Cortex of kidney (tissue), 1 donor: ENCODE results near the gene PRRT4.

Experiments used
- DNase-seq: peaks from one replicate; lab custom pipeline; 2025; lab: John Stamatoyannopoulos, UW

Gene PRRT4

DNA sequence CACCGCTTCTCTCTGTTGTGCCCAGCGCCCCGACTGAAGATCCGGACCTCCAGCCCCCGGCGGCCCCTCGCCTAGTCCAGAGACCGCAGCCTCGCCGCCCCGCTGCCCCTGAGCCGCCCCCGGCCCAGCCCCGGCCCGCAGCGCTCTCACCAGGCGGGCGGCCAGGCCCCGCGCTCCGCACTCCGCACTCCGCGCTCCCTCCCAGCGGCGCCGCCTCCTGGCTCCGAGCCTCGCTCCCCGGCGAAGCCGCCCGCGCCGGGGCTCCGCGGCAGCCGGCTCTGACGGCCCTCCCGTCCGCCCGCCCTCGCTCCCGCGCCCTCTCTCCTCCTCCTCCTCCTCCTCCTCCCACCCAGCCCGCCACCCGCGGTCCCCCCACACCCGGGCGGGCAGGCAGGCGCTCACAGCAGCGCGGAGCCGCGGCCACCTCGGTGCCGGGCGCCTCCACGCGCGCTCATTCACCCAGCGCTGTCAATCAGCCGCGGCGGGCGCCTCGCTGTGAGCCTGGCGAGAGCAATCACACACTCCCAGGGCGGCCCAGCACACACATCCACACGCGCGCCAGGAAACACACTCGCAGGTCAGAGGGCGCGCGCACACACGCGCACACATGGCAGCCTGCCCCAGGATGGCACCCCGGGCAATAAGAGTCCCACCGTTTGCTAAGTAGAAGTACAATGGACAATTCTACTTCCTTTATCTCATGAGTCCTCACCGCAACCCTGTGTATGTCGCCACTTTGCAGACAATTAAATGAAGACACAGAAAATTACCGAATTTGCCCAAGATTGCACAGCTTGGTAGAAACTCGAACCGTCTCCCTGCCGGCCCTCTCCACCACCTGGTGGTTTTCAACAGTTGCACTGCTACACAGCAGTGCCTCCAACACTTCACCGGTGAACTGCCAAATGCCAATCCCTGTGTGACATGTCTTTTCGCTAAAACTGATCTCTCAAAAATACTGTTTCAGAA, at the start of gene PRRT4:
Gene PRRT4, minus strand, starts transcription at position 280 of the 969 bp plus-strand sequence.
- DNase-seq: no peak

DNA sequence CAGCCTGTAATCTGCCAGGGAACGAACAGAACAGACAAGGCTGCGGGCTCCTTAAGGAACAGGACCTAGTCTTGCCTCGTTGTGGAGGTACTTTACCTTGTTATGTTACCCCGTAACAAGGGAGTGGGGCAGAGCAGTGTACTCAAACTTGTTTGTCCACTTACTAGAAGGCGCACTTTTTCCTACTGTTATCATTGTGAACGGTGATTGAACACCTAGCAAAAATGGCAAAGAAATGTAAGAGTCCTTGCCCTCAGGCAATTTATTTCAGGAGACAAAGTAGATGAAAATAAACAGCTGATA, 48.9 kb upstream of the PRRT4 start:
- DNase-seq: no peak

DNA sequence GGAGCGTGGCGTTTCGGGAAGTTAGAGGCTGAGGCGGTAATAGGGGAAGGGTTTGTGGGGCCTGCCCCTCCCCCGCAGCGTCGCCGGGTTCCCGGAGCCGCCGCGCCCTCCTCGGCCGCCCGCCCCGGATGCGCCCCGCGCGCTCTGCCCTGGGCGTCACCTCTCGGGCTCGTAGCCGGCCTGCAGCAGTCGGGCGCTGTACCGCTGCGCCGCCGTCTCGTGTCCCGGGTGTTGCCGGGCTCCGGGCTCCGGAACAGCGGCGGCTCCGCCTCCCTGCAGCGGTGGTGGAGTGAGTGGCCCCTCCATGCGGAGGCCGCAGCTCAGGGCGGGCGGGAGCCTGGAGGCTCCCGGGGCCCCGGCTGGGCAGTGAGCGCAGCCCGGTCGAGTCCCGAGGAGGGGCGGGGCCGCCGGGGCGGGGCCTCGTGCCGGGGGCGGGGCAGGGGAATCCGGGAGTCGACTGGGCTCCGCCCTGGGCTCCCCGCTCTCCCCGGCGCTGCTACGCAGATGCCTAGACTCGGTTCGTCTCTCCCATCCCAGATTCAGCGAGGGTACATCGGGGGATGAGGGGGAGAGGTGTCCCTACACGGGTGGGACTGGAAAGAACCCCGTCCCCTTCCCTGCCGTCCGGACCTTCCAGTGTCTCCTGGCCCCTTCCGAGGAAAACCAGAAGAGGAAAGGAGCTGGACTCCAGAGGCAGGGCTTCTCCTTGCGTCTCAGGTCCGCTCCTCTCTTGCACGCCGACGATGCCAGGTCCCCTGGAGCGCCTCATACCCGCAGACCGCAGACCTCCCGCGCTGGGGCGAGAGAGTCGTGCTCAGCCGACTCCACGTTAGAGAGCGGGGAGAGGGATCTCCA, 48.3 kb upstream of the PRRT4 start, which contains the start of gene IMPDH1:
Gene IMPDH1, minus strand, starts transcription at position 387 of the 855 bp plus-strand sequence. Its CDS starts 81 bp downstream, at position 306.
- no peak for DNase-seq

DNA sequence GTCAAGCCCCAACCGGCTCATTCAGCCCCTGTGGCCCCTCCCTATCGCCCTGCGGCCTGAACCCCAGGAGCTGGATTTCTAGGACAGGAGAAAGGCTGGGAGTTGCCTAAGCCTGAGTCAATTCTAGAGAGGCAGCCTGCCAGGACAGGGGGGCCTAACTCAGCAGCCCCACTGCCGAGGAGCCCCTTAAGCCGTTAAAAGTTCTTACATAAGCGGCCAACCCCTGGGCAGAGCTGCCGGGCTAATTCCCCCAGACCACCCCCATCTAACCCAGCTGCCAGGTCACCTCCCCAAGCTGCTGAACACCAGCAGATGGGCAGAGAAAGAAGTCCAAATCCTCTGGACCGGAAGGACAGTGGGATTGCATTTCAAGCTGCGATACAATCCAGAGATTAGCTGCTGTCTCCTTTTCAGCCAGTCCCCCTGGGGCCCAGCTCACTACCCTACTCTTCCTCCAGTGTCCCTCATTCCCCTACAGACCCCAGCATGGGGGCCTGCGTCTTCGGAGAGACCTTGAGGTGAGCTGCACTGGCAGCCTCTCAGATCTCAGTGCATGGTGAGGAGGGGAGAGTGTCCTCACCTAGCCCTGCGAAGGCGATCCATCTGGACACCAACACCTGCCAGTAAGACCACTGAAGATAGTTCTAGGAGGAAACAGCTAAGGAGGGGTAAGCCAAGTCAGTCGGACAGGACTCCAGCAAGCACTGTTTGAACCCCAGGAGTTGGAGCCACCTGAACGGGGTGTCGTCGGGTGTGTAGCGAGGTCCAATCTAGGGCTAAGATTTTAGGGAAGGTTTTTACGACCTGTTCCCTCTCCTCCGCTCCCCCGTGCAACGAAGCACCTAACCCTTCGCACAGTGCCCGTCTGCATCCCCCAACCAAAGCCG, 47.5 kb upstream of the PRRT4 start:
- DNase-seq: no peak

DNA sequence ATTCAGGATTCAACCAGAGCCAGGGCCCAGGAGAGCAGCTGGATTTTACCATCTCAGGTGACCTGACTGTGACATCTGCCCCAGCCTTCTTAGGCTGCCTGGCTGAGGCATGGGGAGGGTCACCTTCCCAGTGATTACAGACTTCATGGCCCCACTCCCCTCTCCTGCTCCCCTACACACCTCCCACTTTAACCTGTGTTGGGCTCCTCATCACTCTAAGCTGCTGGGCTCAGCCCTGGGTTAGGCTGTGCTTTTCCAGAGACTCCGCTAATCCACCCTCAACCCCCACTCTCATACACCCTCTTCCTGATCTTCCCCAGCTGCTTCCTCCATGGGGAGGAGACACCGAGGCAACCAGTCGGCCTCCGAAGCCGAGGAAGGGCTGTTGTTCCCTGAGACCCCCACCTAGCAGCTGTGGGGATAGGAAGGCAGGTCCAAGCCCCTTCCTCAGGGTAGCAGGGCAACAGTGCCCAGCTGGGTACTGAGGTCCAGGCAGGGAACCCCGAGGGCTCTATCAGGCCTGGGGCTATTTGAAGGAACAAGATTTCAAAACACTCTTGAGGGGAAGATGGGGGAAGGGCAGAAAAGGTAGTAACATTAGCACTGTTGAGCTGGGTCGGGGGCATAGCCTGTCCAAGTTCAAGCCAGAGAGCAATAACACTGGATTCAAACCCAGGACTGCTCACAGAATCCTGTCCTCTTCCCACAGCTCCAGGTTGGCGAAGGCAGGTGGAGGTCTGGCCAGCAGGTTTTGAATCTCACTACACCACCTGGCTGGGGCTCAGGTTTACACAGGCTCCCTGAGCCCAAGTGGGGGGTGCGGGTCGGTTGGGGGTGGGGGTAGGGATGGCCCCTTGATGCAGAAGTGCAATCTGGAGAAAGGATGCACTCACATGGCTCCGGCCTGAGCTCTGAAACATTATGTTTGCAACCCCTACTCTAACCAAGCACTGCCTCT, 46.5 kb upstream of the PRRT4 start:
- no peak for DNase-seq

DNA sequence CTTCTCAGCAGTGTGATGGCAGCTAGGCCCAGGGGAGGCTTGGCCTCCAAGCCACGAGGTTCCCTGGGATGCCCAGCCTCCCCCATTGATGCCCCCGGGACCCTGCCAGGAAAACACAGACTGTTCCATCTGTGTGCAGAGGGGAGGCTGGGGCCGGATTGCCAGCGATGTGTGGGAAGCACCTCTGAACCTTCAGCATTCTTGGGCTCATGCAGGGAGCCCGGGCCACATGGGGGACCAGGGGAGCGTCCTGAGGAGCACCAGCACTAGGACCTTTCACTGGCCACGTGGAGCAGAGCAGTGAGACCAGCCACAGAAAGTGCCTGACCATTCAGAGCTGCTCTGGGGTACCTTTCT, 45.7 kb upstream of the PRRT4 start:
- no peak for DNase-seq

DNA sequence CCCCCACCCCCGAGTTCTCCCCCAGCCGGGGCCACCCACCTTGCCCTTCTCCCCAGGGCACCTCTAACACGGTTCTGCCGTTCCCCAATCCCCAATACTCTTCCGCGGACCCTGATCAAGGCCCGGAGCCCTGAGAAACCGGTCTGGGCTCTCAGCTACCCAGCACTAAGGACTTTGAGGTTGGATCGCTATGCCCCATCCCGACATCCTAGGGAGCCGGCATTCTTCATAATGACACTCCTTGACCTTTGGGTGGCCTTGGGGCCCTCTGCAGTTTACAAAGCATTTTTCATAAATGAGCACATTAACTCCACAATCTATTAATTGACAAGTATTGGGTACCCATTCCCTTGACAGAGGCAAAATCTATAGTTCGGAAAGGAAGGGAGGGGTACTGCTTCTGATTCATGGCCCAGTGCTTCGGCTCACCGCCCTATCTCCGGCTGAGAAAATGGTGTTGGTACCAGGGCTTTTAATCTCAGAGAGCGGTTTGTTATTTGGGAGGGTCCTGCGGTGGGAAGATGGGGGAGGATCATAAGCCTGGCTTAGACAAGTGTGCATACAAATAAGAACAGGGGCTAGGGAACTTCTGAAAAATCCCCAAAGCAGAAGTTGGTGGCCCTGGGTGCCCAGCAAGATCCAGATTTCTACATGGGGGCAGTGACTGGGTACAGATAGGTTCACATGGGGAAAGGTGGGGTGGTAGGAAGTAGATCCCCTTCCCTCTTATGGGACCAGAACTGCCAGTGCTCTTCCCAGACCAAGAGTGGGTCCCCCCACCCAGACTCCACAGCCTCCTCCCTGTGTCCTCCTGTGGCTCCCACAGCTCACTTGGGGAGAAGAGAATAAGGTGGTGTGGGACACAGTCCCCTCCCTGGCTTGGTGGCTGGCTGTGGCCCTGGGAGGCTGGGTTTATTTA, 45.1 kb upstream of the PRRT4 start:
- DNase-seq: no peak

DNA sequence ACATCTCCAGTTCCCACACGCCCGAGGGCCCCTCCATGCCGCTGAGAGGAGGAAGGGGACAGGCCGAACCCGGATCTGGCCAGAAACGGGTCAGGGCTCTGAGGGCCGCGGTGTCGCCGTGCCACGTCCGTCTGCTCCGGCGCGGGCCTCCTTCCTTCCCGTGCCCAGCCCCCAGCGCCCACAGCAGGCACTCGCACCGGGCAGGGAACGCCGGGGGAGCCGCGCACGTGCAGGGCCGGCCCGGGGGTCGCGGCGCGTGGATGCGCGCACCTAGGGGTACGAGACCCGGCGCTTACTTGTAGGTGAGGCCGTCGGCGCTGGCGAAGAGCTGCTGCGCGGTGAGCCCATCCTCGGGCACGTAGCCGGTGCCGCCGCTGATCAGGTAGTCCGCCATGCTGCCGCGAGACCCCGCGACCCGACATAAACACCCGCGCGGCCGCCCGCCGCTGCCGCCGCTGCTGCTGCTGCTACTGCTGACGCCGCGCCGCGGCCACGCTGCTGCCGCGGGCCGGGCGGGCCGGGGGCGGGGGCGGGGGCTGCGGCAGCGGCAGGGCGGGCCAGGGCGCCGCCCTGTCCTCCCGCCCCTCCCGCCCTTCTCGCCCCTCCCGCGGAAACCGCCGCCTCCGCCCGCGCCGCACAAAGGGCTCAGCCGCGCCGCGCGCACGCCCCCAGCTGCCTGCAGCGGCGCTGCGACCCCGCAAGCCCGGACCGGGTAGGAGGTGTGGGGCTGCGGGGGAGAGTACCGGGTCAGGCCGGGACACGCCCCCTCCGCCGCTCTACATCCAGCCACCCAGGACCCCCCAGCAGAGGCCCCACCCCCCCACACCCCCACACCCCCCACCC, 44.2 kb upstream of the PRRT4 start:
- no peak for DNase-seq

DNA sequence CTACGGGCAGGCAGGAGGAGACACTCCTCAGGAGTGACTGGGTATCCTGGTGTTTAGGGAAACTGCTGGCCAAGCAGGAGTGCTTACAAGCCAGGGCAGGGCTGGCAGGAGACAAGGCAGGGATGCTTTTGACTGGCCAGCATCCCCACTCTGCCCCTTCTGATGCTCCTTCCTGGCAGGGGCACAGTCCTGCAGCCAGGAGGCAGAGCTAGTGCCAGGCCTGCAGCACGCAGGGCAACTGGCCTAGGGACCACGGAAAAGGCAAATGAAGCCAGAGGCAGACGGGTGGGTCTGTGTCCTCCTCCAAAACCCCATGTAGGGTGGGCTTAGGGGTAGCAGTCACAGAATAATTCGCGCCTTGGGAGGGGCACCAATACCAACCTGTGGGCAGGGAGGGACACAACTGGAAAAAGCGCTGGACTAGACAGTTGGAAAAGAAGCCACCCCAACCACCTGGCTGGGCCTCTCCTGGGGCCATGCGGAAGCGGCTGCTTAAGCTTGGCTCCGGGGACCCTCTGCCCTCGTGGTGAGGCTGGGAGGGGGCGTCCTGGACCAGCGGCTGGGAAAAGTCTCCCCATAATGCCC, 43.5 kb upstream of the PRRT4 start:
- no peak for DNase-seq

DNA sequence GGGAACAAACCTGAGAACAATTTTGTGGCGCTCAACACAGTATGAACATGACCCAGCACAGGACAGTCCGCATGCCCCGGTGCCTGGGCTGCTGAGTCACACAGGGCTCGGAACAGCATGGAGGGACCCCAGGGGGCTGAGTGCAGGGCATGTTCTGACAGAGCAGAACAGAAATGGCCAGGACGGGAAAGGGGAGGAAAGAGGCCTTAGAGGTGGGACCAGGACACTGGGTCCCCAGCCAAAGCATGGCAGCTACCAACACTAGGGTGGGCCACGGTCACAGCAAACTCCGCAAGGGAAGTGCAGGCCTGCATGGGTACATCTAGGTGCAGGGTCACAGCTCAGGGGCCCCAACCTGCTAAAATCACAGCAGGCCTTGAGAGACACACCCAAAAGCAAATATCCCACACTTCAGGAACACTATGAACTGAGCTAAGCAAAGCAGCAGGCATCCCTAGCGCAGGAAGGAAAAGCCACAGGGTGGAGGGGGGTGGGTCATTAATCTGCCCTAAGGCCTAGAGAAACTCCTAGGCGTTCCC, 42.7 kb upstream of the PRRT4 start:
- no peak for DNase-seq

DNA sequence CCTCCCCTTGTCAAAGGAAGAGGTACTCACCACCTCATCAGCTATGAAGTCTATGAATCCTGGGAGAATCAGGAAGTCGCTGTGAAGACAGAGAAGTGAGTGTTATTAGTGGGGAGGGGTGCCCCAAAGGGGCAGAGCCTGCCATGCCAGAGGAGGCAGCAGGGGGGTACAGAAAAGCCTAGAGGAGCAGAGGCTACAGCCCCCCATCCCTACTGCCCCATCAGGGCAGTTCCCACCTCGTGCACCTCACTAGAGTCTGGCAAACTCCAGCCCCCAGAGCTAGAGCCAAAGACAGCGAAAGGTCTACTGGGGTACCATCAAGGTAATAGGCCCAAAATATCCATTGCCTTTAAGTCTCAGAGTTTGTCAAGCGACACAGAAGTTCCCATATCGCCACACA, 42.2 kb upstream of the PRRT4 start:
- no peak for DNase-seq

DNA sequence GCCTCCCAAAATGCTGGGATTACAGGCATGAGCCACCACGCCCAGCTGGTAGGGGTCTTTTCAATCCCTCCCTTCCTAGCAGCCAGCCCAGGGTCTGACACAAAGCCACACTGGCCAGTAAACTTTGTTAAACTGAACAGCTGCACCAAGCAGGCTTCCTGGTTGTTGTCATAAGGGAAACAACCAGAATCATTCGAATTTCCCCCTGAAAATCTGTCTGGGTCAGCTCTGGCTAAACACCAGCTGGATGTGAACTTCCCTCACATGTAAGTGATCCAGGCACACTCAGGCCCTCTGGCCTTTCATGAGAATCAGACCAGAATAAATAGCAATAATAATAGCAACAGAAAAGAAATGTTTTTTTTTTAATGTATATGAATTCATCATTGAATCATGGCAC, 40.9 kb upstream of the PRRT4 start:
- no peak for DNase-seq

DNA sequence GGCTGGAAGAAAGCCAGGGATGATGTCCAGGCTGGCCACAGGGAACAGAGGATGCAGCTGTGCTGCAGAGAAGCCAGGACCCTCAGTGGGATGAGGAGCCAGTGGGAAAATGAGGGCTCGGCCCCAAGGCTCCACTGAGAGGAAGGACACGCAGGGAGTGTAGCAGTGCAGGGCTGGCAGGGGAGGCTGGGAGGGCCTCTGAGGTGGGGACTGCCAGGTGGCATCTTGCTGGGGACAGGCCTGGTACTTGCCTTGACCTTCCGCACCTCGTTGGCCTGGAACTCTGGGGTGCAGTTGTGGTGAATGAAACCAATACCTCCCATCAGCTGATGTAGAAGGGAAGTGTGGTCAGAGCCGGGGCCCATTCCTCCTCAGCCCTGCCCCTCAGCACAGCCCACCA, 39.1 kb upstream of the PRRT4 start:
- no peak for DNase-seq

DNA sequence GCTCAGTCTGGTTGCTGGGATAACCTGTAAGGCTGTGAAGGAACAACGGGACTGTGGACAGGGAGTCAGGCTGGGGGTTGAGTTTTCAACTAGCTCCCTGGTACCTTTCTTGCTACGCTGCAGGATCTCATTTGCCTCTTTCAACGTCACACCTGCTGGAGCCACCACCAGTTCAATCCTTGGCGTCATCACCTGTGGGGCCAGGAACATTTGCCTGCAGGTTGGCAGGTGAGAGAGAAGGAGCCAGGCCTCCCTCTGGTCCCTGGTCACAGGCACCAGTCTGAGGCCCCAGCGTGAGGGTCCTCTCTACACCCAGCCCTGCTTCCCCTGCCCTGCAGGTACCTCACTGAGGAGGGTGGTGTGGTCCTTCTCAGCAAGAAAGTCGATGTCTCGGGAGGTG, 38.5 kb upstream of the PRRT4 start:
- no peak for DNase-seq

DNA sequence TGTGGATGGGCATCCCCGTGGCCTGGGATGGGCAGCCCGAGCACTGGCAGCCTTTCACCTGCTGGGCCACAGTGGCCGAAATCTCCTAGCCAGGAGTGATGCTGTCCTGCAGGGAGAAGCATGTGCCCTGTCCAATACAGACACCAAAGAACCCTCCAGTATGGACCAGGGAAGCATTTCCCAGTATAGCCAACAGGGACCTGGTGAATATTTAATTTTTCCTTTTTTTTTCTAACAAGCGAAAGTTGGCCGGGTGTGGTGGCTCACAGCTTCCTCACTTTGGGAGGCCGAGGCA, 37.3 kb upstream of the PRRT4 start:
- no peak for DNase-seq

DNA sequence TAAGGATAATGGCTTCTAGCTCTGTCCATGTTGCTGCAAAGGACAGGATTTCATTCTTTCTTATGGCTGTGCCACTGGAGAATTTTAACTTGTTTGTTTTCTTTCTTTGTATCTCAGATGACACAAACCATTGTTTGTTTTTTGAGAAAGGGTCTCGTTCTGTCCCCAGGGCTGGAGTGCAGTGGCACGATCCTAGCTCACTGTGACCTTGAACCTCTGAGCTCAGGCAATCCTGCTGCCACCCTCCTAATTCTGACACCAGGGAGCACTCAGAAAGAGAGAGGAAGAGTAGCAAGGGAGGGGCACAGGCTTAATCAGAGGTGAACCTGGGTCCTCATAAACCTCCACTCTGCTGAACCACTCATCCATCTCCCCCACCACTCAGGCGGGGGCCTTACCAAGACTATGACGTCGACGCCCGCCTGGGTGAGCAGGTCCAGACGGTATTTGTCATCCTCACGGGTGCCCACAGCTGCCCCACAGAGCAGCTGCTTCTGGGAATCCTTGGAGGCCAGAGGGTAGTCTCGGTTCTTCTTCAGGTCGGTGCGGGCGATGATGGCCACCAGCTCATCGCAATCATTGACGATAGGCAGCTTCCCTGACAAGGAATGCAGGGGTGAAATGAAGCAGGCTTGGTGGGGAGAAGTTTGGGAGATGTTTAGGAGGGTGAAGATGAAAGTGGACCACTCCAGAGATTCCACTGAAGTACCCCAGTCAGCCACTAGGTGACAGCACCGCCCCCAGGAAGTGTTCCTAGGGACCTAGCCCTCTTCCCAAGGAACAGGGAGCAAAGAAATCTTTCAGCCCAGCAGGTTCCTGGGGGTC, 36.7 kb upstream of the PRRT4 start:
- no peak for DNase-seq

DNA sequence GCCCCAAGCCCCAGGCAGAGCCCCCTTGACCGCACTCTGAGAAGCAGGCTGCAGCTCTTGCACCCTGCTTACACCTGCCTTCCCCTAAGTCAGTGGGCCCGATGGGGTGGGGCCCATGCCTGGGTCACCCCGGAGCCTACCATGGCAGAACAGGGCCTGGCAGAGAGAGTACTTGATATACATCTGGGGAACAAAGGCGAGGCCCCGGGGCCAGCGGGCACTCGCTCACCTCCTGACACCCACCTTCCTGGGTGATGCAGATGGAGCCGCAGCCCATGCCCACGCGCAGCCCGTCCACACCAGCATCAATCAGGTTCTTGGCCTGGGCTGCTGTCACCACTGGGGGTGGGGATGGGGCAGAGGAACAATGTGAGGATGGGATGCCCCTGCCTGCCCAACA, 34.9 kb upstream of the PRRT4 start:
- DNase-seq: no peak

DNA sequence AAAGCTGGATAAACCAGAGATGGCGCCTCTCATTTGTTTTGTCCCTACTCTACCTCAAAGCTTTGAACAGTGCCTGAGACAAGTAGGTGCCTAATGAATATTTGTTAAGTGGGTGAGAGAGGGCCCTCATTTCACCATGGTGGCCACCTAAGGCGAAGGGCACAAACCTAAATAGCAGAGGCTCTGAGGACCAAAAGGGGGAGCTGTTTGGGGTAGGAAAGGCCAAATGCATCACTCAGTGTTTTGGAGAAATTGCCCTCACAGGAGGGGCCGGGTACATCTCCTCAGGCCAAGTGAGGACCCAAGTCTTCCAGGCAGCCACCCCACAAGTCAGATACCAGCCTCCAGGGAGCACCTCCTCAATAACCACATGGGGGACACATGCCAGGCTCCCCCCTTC, 34.3 kb upstream of the PRRT4 start:
- no peak for DNase-seq
